Panc1 (cell line): ENCODE data around the gene DPEP3. TPM values are rescaled to one million over a fixed set of nuclear protein-coding genes. Genes with fewer than 3 reads are reported as not detected.

Source experiments
- ATAC-seq: fragments of 200-7000 bp; cut with Tn5 transposase; 2 replicates; pipeline ENCODE4 v1.9.1; 2020; ENCODE audit warnings: mild to moderate bottlenecking, moderate library complexity
- BruUV-seq: library from RNA; stranded (reverse); fragments of 400-500 nt; replicated peaks from 2 replicates; lab custom pipeline; 2021; lab: Mats Ljungman, UMichigan
- CTCF ChIA-PET: fragments of 300-600 bp; sonication (Branson Sonifier 250); formaldehyde crosslinking; loops from one replicate; lab custom pipeline; 2022; ENCODE audit warnings: antibody characterized with exemption; lab: Charles Lee
- POLR2A ChIA-PET: fragments of 300-600 bp; sonication (Branson Sonifier 250); formaldehyde crosslinking; loops from one replicate; lab custom pipeline; 2022; ENCODE audit warnings: antibody characterized with exemption; lab: Charles Lee
- DNase-seq: peaks from one replicate; pipeline ENCODE4 v3.0.0-alpha.2; 2010; ENCODE audit warnings: low read depth, low spot score
- H3K27ac ChIP-seq: 2 replicates; pipeline ENCODE4 v1.5.1; 2011; ENCODE audit warnings: mild to moderate bottlenecking, low read length, inconsistent platforms
- H3K27me3 ChIP-seq: fragments of 200-500 bp; sonication (Bioruptor generic); 2 replicates; pipeline ENCODE4 v1.6.0; 2014; ENCODE audit warnings: low read length, inconsistent platforms; ENCODE audit not compliant: control insufficient read depth, insufficient read depth
- H3K36me3 ChIP-seq: fragments of 200-500 bp; sonication (Bioruptor generic); 2 replicates; pipeline ENCODE4 v1.5.1; 2014; ENCODE audit warnings: inconsistent platforms, mild to moderate bottlenecking, low read length, moderate library complexity; ENCODE audit not compliant: control insufficient read depth, insufficient read depth
- H3K4me1 ChIP-seq: 2 replicates; pipeline ENCODE4 v1.5.1; 2011; ENCODE audit warnings: inconsistent platforms, mild to moderate bottlenecking, low read length, moderate library complexity; ENCODE audit not compliant: control insufficient read depth, insufficient read depth
- H3K4me3 ChIP-seq, 2 experiments: 2 replicates each; pipeline ENCODE4 v1.5.1; 2011 to 2012; ENCODE audit warnings: low read depth in 2 of 2, low read length in 2 of 2, mild to moderate bottlenecking in 2 of 2, inconsistent platforms in 1 of 2, moderate library complexity in 1 of 2
- H3K9me3 ChIP-seq: fragments of 200-500 bp; sonication (Bioruptor generic); 2 replicates; pipeline ENCODE4 v1.5.1; 2014; ENCODE audit warnings: low read depth, mild to moderate bottlenecking, inconsistent platforms, low read length, moderate library complexity; ENCODE audit not compliant: control insufficient read depth, insufficient read depth
- CTCF ChIP-seq: fragments of 450-650 bp; IDR thresholded peaks from 2 replicates; pipeline ENCODE4 v1.5.1; 2017; ENCODE audit warnings: mild to moderate bottlenecking
- POLR2AphosphoS5 ChIP-seq: IDR thresholded peaks from 2 replicates; pipeline ENCODE4 v1.6.1; 2012; ENCODE audit warnings: mild to moderate bottlenecking, low read depth, low read length, moderate library complexity
- SIN3A ChIP-seq: IDR thresholded peaks from 2 replicates; pipeline ENCODE4 v1.6.1; 2012; ENCODE audit warnings: low read depth, mild to moderate bottlenecking, low read length, moderate library complexity, borderline replicate concordance; ENCODE audit not compliant: insufficient read depth
- TCF7L2 ChIP-seq: IDR thresholded peaks from 2 replicates; pipeline ENCODE4 v1.6.1; 2011; ENCODE audit warnings: mild to moderate bottlenecking, low read depth, low read length, inconsistent platforms
- in situ Hi-C: cut with HindIII; loops from 2 replicates; pipeline ENCODE4 v1.10.0; 2016; ENCODE audit warnings: low sequenced_read_pairs, low pct_unique_long_range_greater_than_20kb
- intact Hi-C: fragments of 100-400 bp; cut with micrococcal nuclease; formaldehyde crosslinking; loops from one replicate; pipeline ENCODE4 v1.10.0; 2022; ENCODE audit not compliant: unreplicated experiment
- total RNA-seq: library from RNA; stranded (reverse); gene quantifications from one replicate; pipeline ENCODE4 v1.2.1, GENCODE V29; 2021; ENCODE audit not compliant: unreplicated experiment
- TF ChIP-seq, protein P1 (sequence below), 2 experiments: IDR thresholded peaks; 2 replicates each; pipeline ENCODE4 v1.6.1; 2011 to 2012; ENCODE audit warnings: low read depth in 2 of 2, control low read depth in 1 of 2, low read length in 1 of 2, mild to moderate bottlenecking in 1 of 2, moderate library complexity in 1 of 2; ENCODE audit not compliant: insufficient read depth in 1 of 2

DPEP3 gene
- total RNA-seq, 1 experiment from 2014 or later = not detected

- CTCF ChIA-PET = no interaction called here
Measured at GRCh38 chr16:68005211-68005610, 24.9 kb upstream of the DPEP3 start.

DNA sequence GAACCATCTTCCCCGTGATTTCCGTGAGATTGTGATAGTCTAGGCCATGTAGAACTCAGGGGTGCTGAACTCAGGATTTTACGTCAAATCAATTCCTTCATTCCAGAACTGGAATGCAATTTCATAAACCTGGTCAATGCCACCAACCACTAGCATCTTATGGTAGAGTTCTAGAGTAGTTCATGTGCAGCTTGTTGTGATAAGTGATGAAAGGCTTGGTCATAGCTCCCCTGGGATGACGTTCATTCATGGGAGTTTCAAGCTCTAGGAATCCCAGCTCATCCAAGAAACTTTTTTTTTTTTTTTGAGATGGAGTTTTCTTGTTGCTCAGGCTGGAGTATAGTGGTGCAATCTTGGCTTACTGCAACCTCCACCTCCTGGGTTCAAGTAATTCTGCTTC, 22.7 kb upstream of the DPEP3 start:
- TF ChIP-seq SIN3A (no peak), CTCF (no peak), TCF7L2 (no peak), POLR2AphosphoS5 (no peak)
- TF ChIP-seq, protein P1, sequence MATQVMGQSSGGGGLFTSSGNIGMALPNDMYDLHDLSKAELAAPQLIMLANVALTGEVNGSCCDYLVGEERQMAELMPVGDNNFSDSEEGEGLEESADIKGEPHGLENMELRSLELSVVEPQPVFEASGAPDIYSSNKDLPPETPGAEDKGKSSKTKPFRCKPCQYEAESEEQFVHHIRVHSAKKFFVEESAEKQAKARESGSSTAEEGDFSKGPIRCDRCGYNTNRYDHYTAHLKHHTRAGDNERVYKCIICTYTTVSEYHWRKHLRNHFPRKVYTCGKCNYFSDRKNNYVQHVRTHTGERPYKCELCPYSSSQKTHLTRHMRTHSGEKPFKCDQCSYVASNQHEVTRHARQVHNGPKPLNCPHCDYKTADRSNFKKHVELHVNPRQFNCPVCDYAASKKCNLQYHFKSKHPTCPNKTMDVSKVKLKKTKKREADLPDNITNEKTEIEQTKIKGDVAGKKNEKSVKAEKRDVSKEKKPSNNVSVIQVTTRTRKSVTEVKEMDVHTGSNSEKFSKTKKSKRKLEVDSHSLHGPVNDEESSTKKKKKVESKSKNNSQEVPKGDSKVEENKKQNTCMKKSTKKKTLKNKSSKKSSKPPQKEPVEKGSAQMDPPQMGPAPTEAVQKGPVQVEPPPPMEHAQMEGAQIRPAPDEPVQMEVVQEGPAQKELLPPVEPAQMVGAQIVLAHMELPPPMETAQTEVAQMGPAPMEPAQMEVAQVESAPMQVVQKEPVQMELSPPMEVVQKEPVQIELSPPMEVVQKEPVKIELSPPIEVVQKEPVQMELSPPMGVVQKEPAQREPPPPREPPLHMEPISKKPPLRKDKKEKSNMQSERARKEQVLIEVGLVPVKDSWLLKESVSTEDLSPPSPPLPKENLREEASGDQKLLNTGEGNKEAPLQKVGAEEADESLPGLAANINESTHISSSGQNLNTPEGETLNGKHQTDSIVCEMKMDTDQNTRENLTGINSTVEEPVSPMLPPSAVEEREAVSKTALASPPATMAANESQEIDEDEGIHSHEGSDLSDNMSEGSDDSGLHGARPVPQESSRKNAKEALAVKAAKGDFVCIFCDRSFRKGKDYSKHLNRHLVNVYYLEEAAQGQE (IDR thresholded peaks at IDR 0.05; ENCODE audit: insufficient read depth in 1 of 2, low read depth in 2 of 2, low read length in 1 of 2) = no peak
- ATAC-seq = no peak
- DNase-seq = no peak
- no peak overlapping the region for H3K4me3 ChIP-seq
- H3K27ac ChIP-seq = no peak overlapping the region
- no peaks in the 10 kb centered on the region for H3K4me1 ChIP-seq
- in situ Hi-C loops = no loop called here
- CTCF ChIA-PET = no interaction called here
- intact Hi-C loops = no loop called here
- no peaks in the 10 kb centered on the region for H3K27me3 ChIP-seq
- H3K9me3 ChIP-seq = no peaks in the 10 kb centered on the region
- POLR2A ChIA-PET = no interaction called here
- no peaks in the 10 kb centered on the region for H3K36me3 ChIP-seq
- no TSS peak for BruUV-seq

More at GRCh38 chr16:68005211-68005610, 24.9 kb upstream of the DPEP3 start:
- H3K4me1 ChIP-seq = no peaks in the 10 kb centered on the region
- no peaks in the 10 kb centered on the region for H3K9me3 ChIP-seq
- ATAC-seq (no peak), DNase-seq (no peak)
- TF ChIP-seq TCF7L2 (no peak), CTCF (no peak), SIN3A (no peak), POLR2AphosphoS5 (no peak)
- TF ChIP-seq, protein P1 (IDR thresholded peaks at IDR 0.05; ENCODE audit: insufficient read depth in 1 of 2, low read depth in 2 of 2, low read length in 1 of 2) = no peak
- in situ Hi-C loops = no loop called here
- H3K4me3 ChIP-seq = no peak overlapping the region
- POLR2A ChIA-PET = no interaction called here
- no peak overlapping the region for H3K27ac ChIP-seq
- no peaks in the 10 kb centered on the region for H3K27me3 ChIP-seq
- intact Hi-C loops = no loop called here
- BruUV-seq = no TSS peak
- H3K36me3 ChIP-seq = no peaks in the 10 kb centered on the region
